HCT116 (cell line): ENCODE results near the gene DRD4. TPM values are rescaled to one million over a fixed set of nuclear protein-coding genes. Genes with fewer than 3 reads are reported as not detected.

Experiments
- ATAC-seq: fragments of 200-7000 bp; cut with Tn5 transposase; 2 replicates; pipeline ENCODE4 v1.9.1; 2020; ENCODE audit warnings: mild to moderate bottlenecking, moderate library complexity
- BruUV-seq: library from RNA; stranded (reverse); fragments of 400-500 nt; replicated peaks from 2 replicates; lab custom pipeline; 2021; lab: Mats Ljungman, UMichigan
- CTCF ChIA-PET: fragments of 300-600 bp; sonication (Branson Sonifier 250); formaldehyde crosslinking; loops from one replicate; lab custom pipeline; 2021; ENCODE audit warnings: antibody characterized with exemption; lab: Charles Lee
- POLR2A ChIA-PET: fragments of 300-600, 350-600 bp; sonication (Branson Sonifier 250); formaldehyde crosslinking; loops from one replicate; lab custom pipeline; 2021; ENCODE audit warnings: antibody characterized with exemption; lab: Charles Lee
- RAD21 ChIA-PET, 2 experiments: fragments of 300-600 bp; sonication (Branson Sonifier 250); formaldehyde crosslinking; loops; one replicate each; lab custom pipeline; 2023; ENCODE audit warnings: low total read pairs in 2 of 2; ENCODE audit not compliant: uncharacterized antibody in 2 of 2, unreplicated experiment in 2 of 2, low non-redundant PET in 1 of 2; lab: Charles Lee
- DNase-seq: peaks from one replicate; pipeline ENCODE4 v3.0.0-alpha.2; 2010; ENCODE audit warnings: low read depth, low spot score
- H2AFZ ChIP-seq: fragments of 200-600 bp; shearing (Covaris generic), sonication (generic); 2 replicates; pipeline ENCODE4 v1.6.1; 2017; ENCODE audit warnings: low read depth, mixed run types, mixed read lengths, antibody characterized with exemption, low read length; ENCODE audit not compliant: poor library complexity, severe bottlenecking
- H3K27ac ChIP-seq: 2 replicates; pipeline ENCODE4 v1.5.1; 2012; ENCODE audit warnings: low read depth, low read length
- H3K27me3 ChIP-seq: fragments of 200-600 bp; sonication (generic); 2 replicates; pipeline ENCODE4 v1.6.1; 2016; ENCODE audit warnings: mixed run types, low read length, mixed read lengths; ENCODE audit not compliant: insufficient read depth
- H3K36me3 ChIP-seq, 2 experiments: fragments of 200-500 bp in 1 of 2; fragments of 200-600 bp in 1 of 2; sonication (Bioruptor generic) in 1 of 2; sonication (generic) in 1 of 2; 2 replicates each; pipeline versions ENCODE4 v1.5.1 to v1.6.1; 2014 to 2016; ENCODE audit warnings: low read length in 2 of 2, inconsistent platforms in 1 of 2, mixed read lengths in 1 of 2, mixed run types in 1 of 2; ENCODE audit not compliant: insufficient read depth in 2 of 2, control insufficient read depth in 1 of 2
- H3K4me1 ChIP-seq, 2 experiments: fragments of 200-600 bp in 1 of 2; sonication (generic) in 1 of 2; 2 replicates each; pipeline versions ENCODE4 v1.5.1 to v1.6.1; 2012 to 2017; ENCODE audit warnings: low read length in 2 of 2, inconsistent platforms in 1 of 2, mild to moderate bottlenecking in 1 of 2, mixed read lengths in 1 of 2, mixed run types in 1 of 2, moderate library complexity in 1 of 2; ENCODE audit not compliant: insufficient read depth in 2 of 2, control insufficient read depth in 1 of 2
- H3K4me2 ChIP-seq: fragments of 200-600 bp; sonication (generic); 2 replicates; pipeline ENCODE4 v1.6.1; 2017; ENCODE audit warnings: mixed run types, low read length, mixed read lengths
- H3K4me3 ChIP-seq, 2 experiments: fragments of 200-600 bp in 1 of 2; sonication (generic) in 1 of 2; replicated peaks in 1 of 2; 2 replicates each; pipeline ENCODE4 v1.5.1; 2011 to 2016; ENCODE audit warnings: low read length in 2 of 2, control low read depth in 1 of 2, low read depth in 1 of 2, mild to moderate bottlenecking in 1 of 2, mixed read lengths in 1 of 2, mixed run types in 1 of 2
- H3K79me2 ChIP-seq: fragments of 200-600 bp; sonication (generic); 2 replicates; pipeline ENCODE4 v1.6.1; 2017; ENCODE audit warnings: mild to moderate bottlenecking, mixed run types, low read length, moderate library complexity, mixed read lengths; ENCODE audit not compliant: insufficient read depth
- H3K9ac ChIP-seq: fragments of 200-600 bp; sonication (generic); 2 replicates; pipeline ENCODE4 v1.6.1; 2016; ENCODE audit warnings: low read length, mixed read lengths
- H3K9me2 ChIP-seq: fragments of 200-600 bp; sonication (generic), shearing (Covaris generic); 2 replicates; pipeline ENCODE4 v1.6.1; 2017; ENCODE audit warnings: mixed run types, mild to moderate bottlenecking, moderate library complexity; ENCODE audit not compliant: insufficient read depth
- H3K9me3 ChIP-seq, 2 experiments: fragments of 200-500 bp in 1 of 2; fragments of 200-600 bp in 1 of 2; sonication (Bioruptor generic) in 1 of 2; sonication (generic) in 1 of 2; 2 replicates each; pipeline ENCODE4 v1.6.1; 2014 to 2017; ENCODE audit warnings: low read length in 2 of 2, mixed read lengths in 2 of 2, inconsistent platforms in 1 of 2, low read depth in 1 of 2, mild to moderate bottlenecking in 1 of 2, mixed run types in 1 of 2, moderate library complexity in 1 of 2; ENCODE audit not compliant: control insufficient read depth in 1 of 2, insufficient read depth in 1 of 2
- H4K20me1 ChIP-seq: fragments of 200-600 bp; sonication (generic), shearing (Covaris generic); 2 replicates; pipeline ENCODE4 v1.6.1; 2017; ENCODE audit warnings: mixed run types, mild to moderate bottlenecking, moderate library complexity; ENCODE audit not compliant: insufficient read depth
- CBX3 ChIP-seq: IDR thresholded peaks from 2 replicates; pipeline ENCODE4 v1.6.1; 2012; ENCODE audit warnings: low read depth
- EGR1 ChIP-seq: IDR thresholded peaks from 2 replicates; pipeline ENCODE4 v1.6.1; 2012; ENCODE audit warnings: low read depth
- ELF1 ChIP-seq: IDR thresholded peaks from 2 replicates; pipeline ENCODE4 v1.6.1; 2012; ENCODE audit warnings: low read depth, borderline replicate concordance
- EZH2phosphoT487 ChIP-seq: fragments of 200-600 bp; IDR thresholded peaks from 2 replicates; pipeline ENCODE4 v1.6.1; 2018; ENCODE audit warnings: antibody characterized with exemption, borderline replicate concordance
- FOSL1 ChIP-seq: IDR thresholded peaks from 2 replicates; pipeline ENCODE4 v1.6.1; 2012; ENCODE audit warnings: low read depth
- POLR2A ChIP-seq: IDR thresholded peaks from 2 replicates; pipeline ENCODE4 v1.7.0; 2011; ENCODE audit warnings: borderline replicate concordance; ENCODE audit not compliant: insufficient read depth, insufficient read length; ENCODE audit errors: extremely low read depth
- POLR2AphosphoS5 ChIP-seq: IDR thresholded peaks from 2 replicates; pipeline ENCODE4 v1.6.1; 2011; ENCODE audit warnings: mild to moderate bottlenecking, low read depth, low read length, moderate library complexity
- RAD21 ChIP-seq: IDR thresholded peaks from 2 replicates; pipeline ENCODE4 v1.6.1; 2012; ENCODE audit warnings: low read depth, mild to moderate bottlenecking
- SRF ChIP-seq: IDR thresholded peaks from 2 replicates; pipeline ENCODE4 v1.6.1; 2012; ENCODE audit warnings: low read depth
- YY1 ChIP-seq: IDR thresholded peaks from 2 replicates; pipeline ENCODE4 v1.6.1; 2011; ENCODE audit warnings: low read length, low read depth, moderate library complexity, mild to moderate bottlenecking; ENCODE audit not compliant: insufficient replicate concordance; ENCODE audit errors: extremely low read depth
- ZFX ChIP-seq: fragments of 450-650 bp; IDR thresholded peaks from 2 replicates; pipeline ENCODE4 v1.6.1; 2017
- ZNF274 ChIP-seq: fragments of 200-500 bp; sonication (Bioruptor generic); IDR thresholded peaks from 2 replicates; pipeline ENCODE4 v1.6.1; 2014; ENCODE audit warnings: mild to moderate bottlenecking, low read depth, low read length, inconsistent platforms
- intact Hi-C: fragments of 100-400 bp; cut with micrococcal nuclease; formaldehyde crosslinking; loops from 2 replicates; pipeline ENCODE4 v1.10.0; 2022
- total RNA-seq: library from RNA; stranded (reverse); gene quantifications from one replicate; pipeline ENCODE4 v1.2.1, GENCODE V29; 2021; ENCODE audit not compliant: unreplicated experiment
- TF ChIP-seq, protein P1 (sequence below): IDR thresholded peaks from 2 replicates; pipeline ENCODE4 v1.6.1; 2012; ENCODE audit warnings: low read depth
- TF ChIP-seq, protein P2 (sequence below), 3 experiments: fragments of 200-600 bp in 1 of 3; sonication (generic) in 1 of 3; IDR thresholded peaks in 2 of 3; conservative IDR thresholded peaks in 1 of 3; 2 replicates each; pipeline ENCODE4 v1.5.1; 2012 to 2017; ENCODE audit warnings: low read depth in 2 of 3, low read length in 2 of 3, antibody characterized with exemption in 1 of 3, borderline replicate concordance in 1 of 3, control low read depth in 1 of 3, mild to moderate bottlenecking in 1 of 3, mixed read lengths in 1 of 3, mixed run types in 1 of 3, moderate library complexity in 1 of 3; ENCODE audit not compliant: insufficient read depth in 1 of 3

The DRD4 gene
- total RNA-seq, 1 experiment from 2014 or later = 2.4 TPM

DNA sequence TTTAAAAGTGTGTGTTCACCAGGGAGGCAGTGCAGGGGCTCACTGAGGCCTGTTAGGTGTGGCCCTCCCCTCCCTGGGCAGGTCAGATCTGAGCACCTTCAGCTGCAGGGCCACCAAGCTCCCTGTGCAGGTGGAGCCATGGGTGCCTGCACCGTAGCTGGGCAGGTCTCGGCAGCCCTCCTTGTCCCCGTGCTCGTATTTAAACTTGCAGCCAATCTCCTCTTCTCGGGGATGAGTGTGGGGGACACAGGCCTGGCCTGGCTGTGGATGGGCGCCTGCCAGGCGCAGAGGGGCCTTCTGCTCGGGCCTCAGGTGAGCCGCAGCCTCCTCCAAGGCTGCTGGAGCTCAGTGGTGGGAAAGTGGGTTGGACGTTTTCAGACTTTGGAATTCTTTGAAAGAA, 41.7 kb upstream of the DRD4 start (continued):
- TF ChIP-seq, protein P1, sequence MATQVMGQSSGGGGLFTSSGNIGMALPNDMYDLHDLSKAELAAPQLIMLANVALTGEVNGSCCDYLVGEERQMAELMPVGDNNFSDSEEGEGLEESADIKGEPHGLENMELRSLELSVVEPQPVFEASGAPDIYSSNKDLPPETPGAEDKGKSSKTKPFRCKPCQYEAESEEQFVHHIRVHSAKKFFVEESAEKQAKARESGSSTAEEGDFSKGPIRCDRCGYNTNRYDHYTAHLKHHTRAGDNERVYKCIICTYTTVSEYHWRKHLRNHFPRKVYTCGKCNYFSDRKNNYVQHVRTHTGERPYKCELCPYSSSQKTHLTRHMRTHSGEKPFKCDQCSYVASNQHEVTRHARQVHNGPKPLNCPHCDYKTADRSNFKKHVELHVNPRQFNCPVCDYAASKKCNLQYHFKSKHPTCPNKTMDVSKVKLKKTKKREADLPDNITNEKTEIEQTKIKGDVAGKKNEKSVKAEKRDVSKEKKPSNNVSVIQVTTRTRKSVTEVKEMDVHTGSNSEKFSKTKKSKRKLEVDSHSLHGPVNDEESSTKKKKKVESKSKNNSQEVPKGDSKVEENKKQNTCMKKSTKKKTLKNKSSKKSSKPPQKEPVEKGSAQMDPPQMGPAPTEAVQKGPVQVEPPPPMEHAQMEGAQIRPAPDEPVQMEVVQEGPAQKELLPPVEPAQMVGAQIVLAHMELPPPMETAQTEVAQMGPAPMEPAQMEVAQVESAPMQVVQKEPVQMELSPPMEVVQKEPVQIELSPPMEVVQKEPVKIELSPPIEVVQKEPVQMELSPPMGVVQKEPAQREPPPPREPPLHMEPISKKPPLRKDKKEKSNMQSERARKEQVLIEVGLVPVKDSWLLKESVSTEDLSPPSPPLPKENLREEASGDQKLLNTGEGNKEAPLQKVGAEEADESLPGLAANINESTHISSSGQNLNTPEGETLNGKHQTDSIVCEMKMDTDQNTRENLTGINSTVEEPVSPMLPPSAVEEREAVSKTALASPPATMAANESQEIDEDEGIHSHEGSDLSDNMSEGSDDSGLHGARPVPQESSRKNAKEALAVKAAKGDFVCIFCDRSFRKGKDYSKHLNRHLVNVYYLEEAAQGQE = no peak
- TF ChIP-seq YY1 = no peak
- no peak for TF ChIP-seq ZFX
- TF ChIP-seq, protein P2, sequence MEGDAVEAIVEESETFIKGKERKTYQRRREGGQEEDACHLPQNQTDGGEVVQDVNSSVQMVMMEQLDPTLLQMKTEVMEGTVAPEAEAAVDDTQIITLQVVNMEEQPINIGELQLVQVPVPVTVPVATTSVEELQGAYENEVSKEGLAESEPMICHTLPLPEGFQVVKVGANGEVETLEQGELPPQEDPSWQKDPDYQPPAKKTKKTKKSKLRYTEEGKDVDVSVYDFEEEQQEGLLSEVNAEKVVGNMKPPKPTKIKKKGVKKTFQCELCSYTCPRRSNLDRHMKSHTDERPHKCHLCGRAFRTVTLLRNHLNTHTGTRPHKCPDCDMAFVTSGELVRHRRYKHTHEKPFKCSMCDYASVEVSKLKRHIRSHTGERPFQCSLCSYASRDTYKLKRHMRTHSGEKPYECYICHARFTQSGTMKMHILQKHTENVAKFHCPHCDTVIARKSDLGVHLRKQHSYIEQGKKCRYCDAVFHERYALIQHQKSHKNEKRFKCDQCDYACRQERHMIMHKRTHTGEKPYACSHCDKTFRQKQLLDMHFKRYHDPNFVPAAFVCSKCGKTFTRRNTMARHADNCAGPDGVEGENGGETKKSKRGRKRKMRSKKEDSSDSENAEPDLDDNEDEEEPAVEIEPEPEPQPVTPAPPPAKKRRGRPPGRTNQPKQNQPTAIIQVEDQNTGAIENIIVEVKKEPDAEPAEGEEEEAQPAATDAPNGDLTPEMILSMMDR (IDR thresholded peaks at IDR 0.05 in 2 of 3, conservative IDR thresholded peaks at IDR 0.05 in 1 of 3; ENCODE audit: borderline replicate concordance in 1 of 3, insufficient read depth in 1 of 3, low read depth in 2 of 3, low read length in 2 of 3) = no peak
- no peak for TF ChIP-seq ZNF274
- no peak for TF ChIP-seq FOSL1
- no peak for TF ChIP-seq EGR1
- no peak for TF ChIP-seq ELF1
- TF ChIP-seq EZH2phosphoT487 = no peak

DNA sequence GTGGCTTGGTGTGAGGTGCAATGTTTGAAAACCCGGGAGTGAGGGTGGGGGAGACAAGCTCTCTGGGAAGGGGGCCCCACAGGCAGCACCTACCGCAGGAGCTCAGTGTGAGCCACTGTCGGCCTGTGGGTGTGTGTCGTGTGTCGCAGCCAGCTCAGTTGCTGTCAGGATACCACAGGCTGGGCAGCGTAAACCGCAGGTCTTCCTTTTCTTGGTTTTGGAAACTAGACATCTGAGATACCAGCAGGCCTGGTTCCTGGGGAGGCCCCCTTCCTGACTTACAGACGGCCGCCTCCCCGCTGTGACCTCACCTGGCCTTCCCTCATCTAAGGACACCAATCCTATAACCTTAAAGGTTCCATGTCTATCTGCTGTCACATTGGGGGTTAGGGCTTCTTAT, 40.7 kb upstream of the DRD4 start:
- H3K36me3 ChIP-seq = peaks cover 61 to 64% of the 10 kb centered on the region in 2 experiments
- DNase-seq = no peak
- intact Hi-C loops = no loop called here
- TF ChIP-seq SRF = no peak
- TF ChIP-seq, protein P1 = no peak
- TF ChIP-seq POLR2AphosphoS5 = no peak
- TF ChIP-seq RAD21 = no peak
- no peak for TF ChIP-seq CBX3
- TF ChIP-seq POLR2A = no peak
- TF ChIP-seq, protein P2 (IDR thresholded peaks at IDR 0.05 in 2 of 3, conservative IDR thresholded peaks at IDR 0.05 in 1 of 3; ENCODE audit: borderline replicate concordance in 1 of 3, insufficient read depth in 1 of 3, low read depth in 2 of 3, low read length in 2 of 3) = no peak

More for the DNA sequence above, 40.7 kb upstream of the DRD4 start:
- H3K9me2 ChIP-seq = no peaks in the 10 kb centered on the region
- ChIA-PET POLR2A (no interaction called here), RAD21 (no interaction called here), CTCF (no interaction called here)
- H3K9ac ChIP-seq = no peak overlapping the region
- no peak overlapping the region for H2AFZ ChIP-seq
- no peak overlapping the region for H3K4me2 ChIP-seq
- peaks cover 77% of the 10 kb centered on the region for H3K79me2 ChIP-seq
- BruUV-seq = no TSS peak
- H3K4me1 ChIP-seq = peaks cover 0 to 8% of the 10 kb centered on the region in 2 experiments; a peak in 2 of 4 replicates
- H3K4me3 ChIP-seq = no peak overlapping the region
- no peak overlapping the region for H3K27ac ChIP-seq
- H3K27me3 ChIP-seq = no peaks in the 10 kb centered on the region
- no peaks in the 10 kb centered on the region for H3K9me3 ChIP-seq
- H4K20me1 ChIP-seq = no peaks in the 10 kb centered on the region
- ATAC-seq = no peak
